ENCODE results near the gene CREB3L2.

GRCh38 chr7:137832382-137832781 lies 169.5 kb downstream of the CREB3L2 start:
- no peak for TF ChIP-seq CTCF (IDR thresholded peaks at IDR 0.05)
- TF ChIP-seq MLX (CRISPR knock-in tag; IDR thresholded peaks at IDR 0.05): no peak
- no peak for TF ChIP-seq ZNF121 (CRISPR knock-in tag; IDR thresholded peaks at IDR 0.05)
- TF ChIP-seq TP53 (CRISPR knock-in tag; IDR thresholded peaks at IDR 0.05): no peak
- no peak for TF ChIP-seq KAT7 (CRISPR knock-in tag; IDR thresholded peaks at IDR 0.05; ENCODE audit: borderline replicate concordance)
- no peak for TF ChIP-seq RELA (CRISPR knock-in tag; IDR thresholded peaks at IDR 0.05; ENCODE audit: borderline replicate concordance)
